ENCODE data around the gene DGKI. TPM values are rescaled to one million over a fixed set of nuclear protein-coding genes. Genes with fewer than 3 reads are reported as not detected.

Gene DGKI
- polyA plus RNA-seq, 2 of the 4 experiments (the other 2 are of a cell fraction): 0.05 to 0.08 TPM

GRCh38 chr7:137531671-137532070 is 315.1 kb downstream of the DGKI start:
- H3K4me2 ChIP-seq: no peak overlapping the region
- FAIRE-seq (no peak), ATAC-seq (no peak), DNase-seq (ENCODE audit: low read depth in 1 of 2, low spot score in 1 of 2) (no peak)
- H3K9me3 ChIP-seq: no peaks in the 10 kb centered on the region
- WGBS (ENCODE audit: missing lambda C conversion rate): 33% methylated on average over 4 of the region's 4 CpGs
- no peaks in the 10 kb centered on the region for H3K4me1 ChIP-seq
- TF ChIP-seq RFX5 (IDR thresholded peaks at IDR 0.05) (no peak), TP53 (CRISPR knock-in tag; IDR thresholded peaks at IDR 0.05) (no peak), ATOH8 (CRISPR knock-in tag; IDR thresholded peaks at IDR 0.05; ENCODE audit: low read depth) (no peak), HES2 (IDR thresholded peaks at IDR 0.05) (no peak), POLR2AphosphoS2 (conservative IDR thresholded peaks at IDR 0.05; ENCODE audit: low read length) (no peak), ELK1 (IDR thresholded peaks at IDR 0.05; ENCODE audit: low read depth, low read length) (no peak), JUNB (IDR thresholded peaks at IDR 0.05) (no peak)
- ChIA-PET CTCF (no interaction called here), POLR2A (no interaction called here)
- H3K4me3 ChIP-seq: no peak overlapping the region
- H3K27ac ChIP-seq: no peak overlapping the region

GRCh38 chr7:137527634-137528033 is 319.1 kb downstream of the DGKI start:
- Histone ChIP-seq H3K27ac (no peak overlapping the region), H3K4me1 (no peaks in the 10 kb centered on the region), H3K9me3 (no peaks in the 10 kb centered on the region), H3K4me3 (no peak overlapping the region), H3K4me2 (no peak overlapping the region)
- ATAC-seq (no peak), DNase-seq (ENCODE audit: low read depth in 1 of 2, low spot score in 1 of 2) (no peak), FAIRE-seq (no peak)
- ChIA-PET CTCF (no interaction called here), POLR2A (no interaction called here)
- TF ChIP-seq PHF8 (IDR thresholded peaks at IDR 0.05; ENCODE audit: borderline replicate concordance, low read depth): no peak
- no peak for TF ChIP-seq CBX8 (IDR thresholded peaks at IDR 0.05)
- no peak for TF ChIP-seq MAFK (IDR thresholded peaks at IDR 0.05; ENCODE audit: partially characterized antibody)
- no peak for TF ChIP-seq HEYL (CRISPR knock-in tag; IDR thresholded peaks at IDR 0.05)
- TF ChIP-seq ATOH8 (CRISPR knock-in tag; IDR thresholded peaks at IDR 0.05; ENCODE audit: low read depth): no peak
- no peak for TF ChIP-seq EHF (CRISPR knock-in tag; IDR thresholded peaks at IDR 0.05)
- TF ChIP-seq GATA3 (IDR thresholded peaks at IDR 0.05; ENCODE audit: borderline replicate concordance): no peak
- TF ChIP-seq NPAS2 (CRISPR knock-in tag; IDR thresholded peaks at IDR 0.05; ENCODE audit: borderline replicate concordance): no peak
- no peak for TF ChIP-seq ZSCAN20 (CRISPR knock-in tag; IDR thresholded peaks at IDR 0.05)
- WGBS (ENCODE audit: missing lambda C conversion rate): 13% methylated on average over 2 of the region's 2 CpGs

- no peak for ATAC-seq
- H3K4me3 ChIP-seq: no peak overlapping the region
- no peak overlapping the region for H3K4me2 ChIP-seq
- FAIRE-seq: no peak
- POLR2A ChIA-PET: no interaction called here
- no peak for DNase-seq (ENCODE audit: low read depth in 1 of 2, low spot score in 1 of 2)
- no peaks in the 10 kb centered on the region for H3K4me1 ChIP-seq
- no peaks in the 10 kb centered on the region for H3K9me3 ChIP-seq
- TF ChIP-seq CBX2 (IDR thresholded peaks at IDR 0.05; ENCODE audit: borderline replicate concordance, low read depth) (no peak), MAX (IDR thresholded peaks at IDR 0.05) (no peak), JUNB (IDR thresholded peaks at IDR 0.05) (no peak), CHD2 (IDR thresholded peaks at IDR 0.05; ENCODE audit: low read length, partially characterized antibody) (no peak), GATA3 (IDR thresholded peaks at IDR 0.05; ENCODE audit: borderline replicate concordance) (no peak), EP300 (IDR thresholded peaks at IDR 0.05) (no peak), HOXA7 (CRISPR knock-in tag; IDR thresholded peaks at IDR 0.05) (no peak), HEYL (CRISPR knock-in tag; IDR thresholded peaks at IDR 0.05) (no peak), BHLHE40 (IDR thresholded peaks at IDR 0.05; ENCODE audit: low read depth, low read length) (no peak), ZSCAN20 (CRISPR knock-in tag; IDR thresholded peaks at IDR 0.05) (no peak), PHF8 (IDR thresholded peaks at IDR 0.05; ENCODE audit: borderline replicate concordance, low read depth) (no peak), REST (IDR thresholded peaks at IDR 0.05) (no peak)
- no peak overlapping the region for H3K27ac ChIP-seq
- CTCF ChIA-PET: no interaction called here
Measured at GRCh38 chr7:137523171-137523570, 323.6 kb downstream of the DGKI start.
